Fibroblast of mammary gland (primary cell): Measurements from ENCODE around the gene COPB1.

Experiments used
- DNase-seq: peaks from one replicate; pipeline ENCODE4 v3.0.0-alpha.2; 2010; ENCODE audit warnings: low read depth
- H3K4me3 ChIP-seq: 2 replicates; pipeline ENCODE4 v1.5.1; 2011; ENCODE audit warnings: low read depth, mild to moderate bottlenecking, low read length, moderate library complexity; ENCODE audit not compliant: control insufficient read depth
- TF ChIP-seq, protein P1 (sequence below): conservative IDR thresholded peaks from 2 replicates; pipeline ENCODE4 v1.5.1; 2011; ENCODE audit warnings: low read depth, low read length, inconsistent platforms; ENCODE audit not compliant: control insufficient read depth, insufficient read depth

The COPB1 gene

DNA sequence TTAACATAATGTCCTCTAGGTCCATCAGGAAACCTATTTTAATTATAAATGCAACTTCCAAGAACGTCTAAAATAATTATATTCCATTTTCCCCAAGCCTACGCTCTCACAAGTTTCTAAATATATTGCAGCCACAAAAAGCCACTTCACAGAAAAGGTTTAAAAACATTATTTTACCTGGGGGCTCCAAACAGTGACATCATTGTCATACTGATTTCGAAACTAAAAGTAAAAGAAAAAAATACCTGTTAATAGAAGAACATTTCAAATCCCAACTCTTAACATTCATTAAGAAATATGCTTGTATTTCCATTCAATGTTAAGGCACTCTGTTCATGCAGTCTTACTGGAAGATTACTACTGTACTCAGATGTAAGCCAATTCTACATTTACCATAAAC lies 19.2 kb upstream of the COPB1 start:
- peak overlapping the region; percentile 99 for H3K4me3 ChIP-seq
- TF ChIP-seq, protein P1, sequence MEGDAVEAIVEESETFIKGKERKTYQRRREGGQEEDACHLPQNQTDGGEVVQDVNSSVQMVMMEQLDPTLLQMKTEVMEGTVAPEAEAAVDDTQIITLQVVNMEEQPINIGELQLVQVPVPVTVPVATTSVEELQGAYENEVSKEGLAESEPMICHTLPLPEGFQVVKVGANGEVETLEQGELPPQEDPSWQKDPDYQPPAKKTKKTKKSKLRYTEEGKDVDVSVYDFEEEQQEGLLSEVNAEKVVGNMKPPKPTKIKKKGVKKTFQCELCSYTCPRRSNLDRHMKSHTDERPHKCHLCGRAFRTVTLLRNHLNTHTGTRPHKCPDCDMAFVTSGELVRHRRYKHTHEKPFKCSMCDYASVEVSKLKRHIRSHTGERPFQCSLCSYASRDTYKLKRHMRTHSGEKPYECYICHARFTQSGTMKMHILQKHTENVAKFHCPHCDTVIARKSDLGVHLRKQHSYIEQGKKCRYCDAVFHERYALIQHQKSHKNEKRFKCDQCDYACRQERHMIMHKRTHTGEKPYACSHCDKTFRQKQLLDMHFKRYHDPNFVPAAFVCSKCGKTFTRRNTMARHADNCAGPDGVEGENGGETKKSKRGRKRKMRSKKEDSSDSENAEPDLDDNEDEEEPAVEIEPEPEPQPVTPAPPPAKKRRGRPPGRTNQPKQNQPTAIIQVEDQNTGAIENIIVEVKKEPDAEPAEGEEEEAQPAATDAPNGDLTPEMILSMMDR, result no peak
- DNase-seq, result no peak

DNA sequence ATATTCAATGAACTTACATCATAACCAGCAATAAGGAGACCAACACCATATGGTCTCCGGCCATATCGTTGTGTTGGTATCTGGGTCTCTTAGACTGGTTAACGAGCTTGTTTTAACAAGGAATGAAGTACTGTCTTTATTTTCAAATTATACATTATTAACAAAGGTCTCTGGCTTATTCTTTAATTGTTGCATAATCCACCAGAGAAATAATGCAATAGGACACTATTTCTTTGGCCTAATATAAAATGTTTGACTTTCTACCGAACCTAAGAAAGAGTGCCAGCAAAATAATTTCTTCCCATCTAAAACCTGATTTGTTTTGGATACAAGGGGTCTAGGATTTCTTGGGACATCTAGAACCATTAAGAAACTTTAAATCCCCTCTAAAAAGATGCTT lies 14.2 kb upstream of the COPB1 start:
- H3K4me3 ChIP-seq, result no peak overlapping the region
- TF ChIP-seq, protein P1, result no peak
- no peak for DNase-seq

DNA sequence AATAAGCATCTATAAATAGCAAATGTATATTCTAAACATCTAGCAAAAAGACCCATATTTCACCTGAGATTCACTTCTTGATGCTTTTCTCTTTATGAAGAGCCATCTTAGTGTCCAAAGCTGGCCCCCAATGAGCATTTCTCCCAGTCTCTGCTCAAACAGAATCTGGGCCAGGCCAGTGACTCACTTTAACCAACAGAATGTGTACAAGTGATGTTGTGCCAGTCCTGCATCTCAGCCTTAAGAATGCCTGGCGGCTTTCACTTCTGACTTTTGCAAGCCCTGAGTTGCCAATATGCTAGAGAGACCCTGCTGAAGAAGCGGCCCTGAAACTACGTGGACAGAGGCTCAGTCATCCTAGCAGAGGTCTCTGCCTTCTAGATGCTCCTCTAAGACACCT lies 6.9 kb upstream of the COPB1 start:
- TF ChIP-seq, protein P1, result no peak
- no peak overlapping the region for H3K4me3 ChIP-seq
- DNase-seq, result peak; percentile 51

DNA sequence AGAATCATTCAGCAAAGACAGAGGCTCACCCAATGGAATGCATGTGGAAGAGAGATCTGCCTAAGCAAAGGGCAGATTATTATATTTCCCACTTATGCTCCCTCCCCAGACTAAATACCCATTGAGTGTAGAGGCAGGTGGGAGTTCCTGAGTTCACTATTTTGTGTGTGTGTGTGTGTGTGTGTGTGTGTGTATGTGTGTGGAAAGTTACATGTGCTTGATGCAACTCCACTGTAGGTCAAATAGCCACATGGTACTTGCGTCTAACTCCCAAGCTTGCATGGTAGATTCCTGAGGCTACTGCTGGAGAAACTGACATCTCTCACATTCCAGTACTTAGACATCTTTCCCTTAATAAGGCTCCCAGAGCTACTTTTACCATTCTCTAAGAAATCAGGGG lies 3.4 kb upstream of the COPB1 start:
- H3K4me3 ChIP-seq, result no peak overlapping the region
- no peak for DNase-seq
- TF ChIP-seq, protein P1, result no peak

DNA sequence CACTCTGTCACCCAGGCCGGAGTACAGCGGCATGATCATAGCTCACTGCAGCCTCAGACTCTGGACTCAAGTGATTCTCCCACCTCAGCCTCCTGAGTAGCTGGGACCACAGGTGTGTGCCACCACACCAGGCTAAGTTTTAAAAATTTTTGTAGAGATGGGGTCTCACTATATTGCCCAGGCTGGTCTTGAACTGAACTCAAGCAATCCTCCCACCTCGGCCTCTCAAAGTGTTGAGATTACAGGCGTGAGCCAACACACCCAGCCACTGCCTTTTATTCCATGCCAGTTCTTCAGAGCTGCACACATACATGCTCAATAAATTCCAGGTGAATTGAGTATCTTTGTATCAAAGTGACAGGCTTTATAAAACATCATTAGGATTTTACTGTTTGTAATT lies 2.4 kb upstream of the COPB1 start:
- H3K4me3 ChIP-seq, result no peak overlapping the region
- no peak for DNase-seq
- TF ChIP-seq, protein P1, result no peak

DNA sequence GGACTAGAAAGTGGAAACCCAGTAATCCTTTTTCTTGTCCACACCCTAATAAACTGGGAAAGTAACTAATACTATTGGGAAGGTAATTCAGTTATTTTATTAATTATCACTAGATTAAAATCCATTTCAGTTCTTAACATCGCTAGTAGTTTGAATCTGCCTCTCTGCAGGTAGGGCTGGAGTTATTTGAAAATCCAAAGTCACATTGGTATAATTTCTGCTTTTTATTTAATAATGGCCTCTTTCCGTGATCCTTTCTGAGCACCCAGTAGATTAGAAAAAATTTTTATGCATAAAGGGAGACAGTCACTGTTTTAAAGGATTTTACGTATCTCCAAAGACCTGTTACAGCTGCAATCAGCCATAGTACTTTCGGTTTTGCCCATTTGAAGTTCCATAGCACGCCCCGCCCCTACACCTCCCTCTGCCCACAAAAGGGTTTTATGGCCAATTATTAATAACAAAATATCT lies 605 bp upstream of the COPB1 start:
- TF ChIP-seq, protein P1, result no peak
- DNase-seq, result peak; percentile 63
- peak overlapping the region; percentile 98 for H3K4me3 ChIP-seq

DNA sequence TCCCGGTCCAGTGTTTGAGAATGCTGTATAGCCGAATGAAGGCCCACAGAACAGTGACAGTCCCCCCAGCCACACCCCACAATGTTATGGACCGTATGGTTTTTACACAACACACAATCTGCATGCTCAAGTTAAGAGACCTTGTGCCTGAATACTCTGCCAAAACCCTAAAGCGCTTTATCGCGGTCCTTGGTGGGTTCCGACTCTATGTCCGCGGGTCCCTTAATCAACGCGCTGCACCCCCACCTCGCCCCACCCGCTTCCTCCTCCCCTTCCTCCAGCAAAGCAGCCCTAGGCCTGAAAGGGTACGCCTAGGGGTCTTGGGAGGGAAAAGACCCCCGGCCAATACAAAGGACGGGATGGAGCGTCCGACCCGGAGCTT lies 442 bp downstream of the COPB1 start:
- TF ChIP-seq, protein P1, result no peak
- DNase-seq, result peak; percentile 14
- peak overlapping the region; percentile 98 for H3K4me3 ChIP-seq
